AG09309 (cell line): Measurements from ENCODE around the gene TANC1.

Experiments
- DNase-seq: peaks from one replicate; pipeline ENCODE4 v3.0.0-alpha.2; 2010; ENCODE audit warnings: low read depth
- H3K4me3 ChIP-seq: 2 replicates; pipeline ENCODE4 v1.5.1; 2011; ENCODE audit warnings: mild to moderate bottlenecking, low read depth, low read length, moderate library complexity; ENCODE audit not compliant: control insufficient read depth
- CTCF ChIP-seq: IDR thresholded peaks from 2 replicates; pipeline ENCODE4 v1.5.1; 2011; ENCODE audit warnings: mild to moderate bottlenecking, low read depth, low read length, inconsistent platforms; ENCODE audit not compliant: insufficient read depth, control insufficient read depth; ENCODE audit errors: missing control alignments

The TANC1 gene

GRCh38 chr2:158968396-158969161, at the start of gene TANC1:
Gene TANC1, plus strand, starts transcription at chr2:158968640. Its CDS starts 97,271 bp downstream, at chr2:159065911.
- H3K4me3 ChIP-seq: peak within 1 kb of the TSS; percentile 83
- no peak for TF ChIP-seq CTCF
- DNase-seq: peak; percentile 64

- no peak for DNase-seq
- no peak for TF ChIP-seq CTCF
These were observed 46.6 kb upstream of the TANC1 start for GRCh38 chr2:158921599-158922408.

GRCh38 chr2:158922601-158923000, 45.8 kb upstream of the TANC1 start:
- peak; percentile 5 for TF ChIP-seq CTCF
- no peak for DNase-seq
- no peak overlapping the region for H3K4me3 ChIP-seq

More at GRCh38 chr2:158921599-158922408, 46.6 kb upstream of the TANC1 start:
- no peak overlapping the region for H3K4me3 ChIP-seq

- no peak overlapping the region for H3K4me3 ChIP-seq
- DNase-seq: no peak
- TF ChIP-seq CTCF: no peak
These were observed 45.3 kb upstream of the TANC1 start for GRCh38 chr2:158923180-158923594.

- no peak for TF ChIP-seq CTCF
- DNase-seq: no peak
- H3K4me3 ChIP-seq: no peak overlapping the region
These were observed 44.8 kb upstream of the TANC1 start for GRCh38 chr2:158923641-158924040.

- DNase-seq: no peak
- H3K4me3 ChIP-seq: no peak overlapping the region
- no peak for TF ChIP-seq CTCF
These were observed 41.9 kb upstream of the TANC1 start for GRCh38 chr2:158926478-158926948.
